ENCODE data around the gene PSME3. TPM values are rescaled to one million over a fixed set of nuclear protein-coding genes. Genes with fewer than 3 reads are reported as not detected.
"Not testable (repeated sequence)": the region's sequence is repeated elsewhere in the genome, so short reads cannot be mapped to it uniquely, and the experiment has no call there.

Gene PSME3
- total RNA-seq, 1 donor from 2014 or later = 136 TPM

DNA sequence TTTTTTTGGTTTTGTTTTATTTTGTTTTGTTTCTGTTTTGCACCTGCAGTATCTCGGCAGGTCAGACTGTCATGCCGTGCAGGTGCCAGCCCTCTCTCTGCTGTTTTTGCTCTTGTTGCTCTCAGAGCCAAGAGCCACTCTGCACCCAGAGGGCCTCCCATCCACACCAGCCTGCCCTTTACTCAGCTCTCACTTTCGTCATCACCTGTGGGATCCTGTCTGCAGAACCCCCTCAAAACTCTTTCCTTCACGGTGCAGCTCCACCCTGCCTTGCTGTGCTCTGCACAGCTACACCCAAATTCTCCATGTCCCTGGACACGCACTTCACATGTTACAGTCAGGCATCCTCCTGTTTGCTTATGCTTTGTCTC is 20.4 kb downstream of the PSME3 start:
- Mint-ChIP-seq H3K4me1 (no peaks in the 10 kb centered on the region), H3K9me3 (no peaks in the 10 kb centered on the region), H3K27me3 (peaks cover 5% of the 10 kb centered on the region), H3K4me3 (no peak overlapping the region), H3K36me3 (ENCODE audit: low read depth) (no peaks in the 10 kb centered on the region), H3K27ac (no peak overlapping the region)
- ChIA-PET POLR2A (no interaction called here), CTCF (no interaction called here)
- DNase-seq (no peak), ATAC-seq (ENCODE audit: low read depth) (no peak)
- TF ChIP-seq, protein P1, sequence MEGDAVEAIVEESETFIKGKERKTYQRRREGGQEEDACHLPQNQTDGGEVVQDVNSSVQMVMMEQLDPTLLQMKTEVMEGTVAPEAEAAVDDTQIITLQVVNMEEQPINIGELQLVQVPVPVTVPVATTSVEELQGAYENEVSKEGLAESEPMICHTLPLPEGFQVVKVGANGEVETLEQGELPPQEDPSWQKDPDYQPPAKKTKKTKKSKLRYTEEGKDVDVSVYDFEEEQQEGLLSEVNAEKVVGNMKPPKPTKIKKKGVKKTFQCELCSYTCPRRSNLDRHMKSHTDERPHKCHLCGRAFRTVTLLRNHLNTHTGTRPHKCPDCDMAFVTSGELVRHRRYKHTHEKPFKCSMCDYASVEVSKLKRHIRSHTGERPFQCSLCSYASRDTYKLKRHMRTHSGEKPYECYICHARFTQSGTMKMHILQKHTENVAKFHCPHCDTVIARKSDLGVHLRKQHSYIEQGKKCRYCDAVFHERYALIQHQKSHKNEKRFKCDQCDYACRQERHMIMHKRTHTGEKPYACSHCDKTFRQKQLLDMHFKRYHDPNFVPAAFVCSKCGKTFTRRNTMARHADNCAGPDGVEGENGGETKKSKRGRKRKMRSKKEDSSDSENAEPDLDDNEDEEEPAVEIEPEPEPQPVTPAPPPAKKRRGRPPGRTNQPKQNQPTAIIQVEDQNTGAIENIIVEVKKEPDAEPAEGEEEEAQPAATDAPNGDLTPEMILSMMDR (IDR thresholded peaks at IDR 0.05) = no peak
- intact Hi-C loops (cut with micrococcal nuclease) = no loop called here

DNA sequence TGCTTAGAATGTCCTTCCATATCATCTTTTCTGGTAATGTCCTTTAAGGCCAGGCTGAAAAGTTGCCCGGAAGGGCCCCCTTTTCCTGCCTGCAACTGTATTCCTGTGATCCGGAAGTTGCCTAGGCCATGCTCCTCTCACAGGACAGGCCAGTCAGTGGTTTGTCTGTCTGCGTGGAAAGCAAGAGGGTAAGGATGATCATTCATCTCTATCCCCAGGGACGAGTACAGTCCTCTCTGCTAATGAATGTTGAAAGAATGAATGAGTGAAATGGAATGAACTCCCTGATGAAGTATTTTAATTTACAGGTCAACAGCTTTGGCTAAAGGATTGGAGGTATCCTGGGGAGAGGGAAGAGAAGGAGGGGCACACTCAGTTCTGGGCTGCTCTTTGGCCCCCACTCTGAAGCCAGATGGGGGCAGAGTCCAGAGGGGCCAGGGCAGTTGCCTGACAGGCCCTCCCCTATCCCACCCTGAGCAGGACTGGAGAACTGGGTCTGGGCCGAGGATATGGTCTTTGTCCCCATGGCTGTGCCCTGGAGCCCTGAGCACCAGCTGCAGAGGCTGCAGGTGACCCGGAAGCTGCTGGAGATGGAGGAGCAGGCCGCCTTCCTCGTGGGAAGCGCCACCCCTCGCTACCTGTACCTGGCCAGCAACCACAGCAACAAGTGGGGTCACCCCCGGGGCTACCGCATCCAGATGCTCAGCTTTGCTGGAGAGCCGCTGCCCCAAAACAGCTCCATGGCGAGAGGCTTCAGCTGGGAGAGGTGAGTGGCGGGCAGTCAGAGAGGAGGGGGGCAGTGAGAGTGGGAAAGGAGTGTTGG is 21.0 kb downstream of the PSME3 start:
- H3K36me3 Mint-ChIP-seq (ENCODE audit: low read depth) = no peaks in the 10 kb centered on the region
- ATAC-seq (ENCODE audit: low read depth) (no peak), DNase-seq (no peak)
- no peaks in the 10 kb centered on the region for H3K9me3 Mint-ChIP-seq
- CTCF ChIA-PET = no interaction called here
- POLR2A ChIA-PET = interaction anchor here (0.7 kb wide), 1 partner anchor 89 kb away, joined by 7 read pairs; no protein-coding TSS in a partner anchor
- H3K4me3 Mint-ChIP-seq = no peak overlapping the region
- H3K4me1 Mint-ChIP-seq = no peaks in the 10 kb centered on the region
- TF ChIP-seq, protein P1 (IDR thresholded peaks at IDR 0.05) = no peak
- H3K27ac Mint-ChIP-seq = no peak overlapping the region
- H3K27me3 Mint-ChIP-seq = peaks cover 5% of the 10 kb centered on the region
- intact Hi-C loops (cut with micrococcal nuclease) = no loop called here

DNA sequence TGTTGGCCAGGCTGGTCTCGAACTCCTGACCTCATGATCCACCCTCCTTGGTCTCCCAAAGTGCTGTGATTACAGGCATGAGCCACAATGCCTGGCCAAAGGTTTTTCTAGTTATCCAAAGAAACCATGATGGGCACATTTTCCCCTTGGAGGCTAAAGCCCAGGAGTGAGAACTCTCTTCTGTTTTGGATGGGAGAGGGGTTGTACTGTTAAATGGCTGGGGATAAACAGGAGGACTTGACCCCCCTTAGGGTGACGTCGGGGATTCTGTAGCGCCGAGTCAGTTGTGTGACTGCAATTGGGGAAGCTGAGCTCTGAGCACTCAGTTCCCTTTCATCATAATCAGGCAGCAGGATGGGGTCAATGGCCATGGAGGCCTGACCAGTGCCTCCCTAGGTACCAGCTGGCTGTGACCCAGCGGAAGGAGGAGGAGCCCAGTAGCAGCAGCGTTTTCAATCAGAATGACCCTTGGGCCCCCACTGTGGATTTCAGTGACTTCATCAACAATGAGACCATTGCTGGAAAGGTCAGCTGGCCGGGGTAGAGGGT is 21.9 kb downstream of the PSME3 start:
- CTCF ChIA-PET = no interaction called here
- intact Hi-C loops (cut with micrococcal nuclease) = no loop called here

DNA sequence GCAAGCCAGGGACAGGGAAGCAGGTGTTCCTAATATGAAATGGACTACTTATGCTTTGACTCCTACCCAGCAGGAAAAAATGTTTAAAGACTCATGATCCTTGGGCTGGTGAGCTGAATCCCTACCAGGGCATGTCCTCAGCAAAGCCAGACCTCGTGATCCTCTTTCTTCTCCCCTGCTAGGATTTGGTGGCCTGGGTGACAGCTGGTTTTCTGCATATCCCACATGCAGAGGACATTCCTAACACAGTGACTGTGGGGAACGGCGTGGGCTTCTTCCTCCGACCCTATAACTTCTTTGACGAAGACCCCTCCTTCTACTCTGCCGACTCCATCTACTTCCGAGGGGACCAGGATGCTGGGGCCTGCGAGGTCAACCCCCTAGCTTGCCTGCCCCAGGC is 22.9 kb downstream of the PSME3 start:
- H3K4me3 Mint-ChIP-seq; POLR2A ChIA-PET; H3K4me1 Mint-ChIP-seq; H3K9me3 Mint-ChIP-seq; ATAC-seq (ENCODE audit: low read depth); H3K27me3 Mint-ChIP-seq; intact Hi-C loops (cut with micrococcal nuclease); H3K36me3 Mint-ChIP-seq (ENCODE audit: low read depth); CTCF ChIA-PET; DNase-seq; H3K27ac Mint-ChIP-seq: not testable (repeated sequence)

More for the DNA sequence above, 21.9 kb downstream of the PSME3 start:
- TF ChIP-seq, protein P1 (IDR thresholded peaks at IDR 0.05) = no peak
- Mint-ChIP-seq H3K27ac (no peak overlapping the region), H3K9me3 (no peaks in the 10 kb centered on the region), H3K4me3 (no peak overlapping the region), H3K36me3 (ENCODE audit: low read depth) (no peaks in the 10 kb centered on the region), H3K4me1 (no peaks in the 10 kb centered on the region), H3K27me3 (peaks cover 5% of the 10 kb centered on the region)
- DNase-seq (no peak), ATAC-seq (ENCODE audit: low read depth) (no peak)
- POLR2A ChIA-PET = interaction anchor here (0.7 kb wide), 1 partner anchor 90 kb away, joined by 7 read pairs; no protein-coding TSS in a partner anchor

DNA sequence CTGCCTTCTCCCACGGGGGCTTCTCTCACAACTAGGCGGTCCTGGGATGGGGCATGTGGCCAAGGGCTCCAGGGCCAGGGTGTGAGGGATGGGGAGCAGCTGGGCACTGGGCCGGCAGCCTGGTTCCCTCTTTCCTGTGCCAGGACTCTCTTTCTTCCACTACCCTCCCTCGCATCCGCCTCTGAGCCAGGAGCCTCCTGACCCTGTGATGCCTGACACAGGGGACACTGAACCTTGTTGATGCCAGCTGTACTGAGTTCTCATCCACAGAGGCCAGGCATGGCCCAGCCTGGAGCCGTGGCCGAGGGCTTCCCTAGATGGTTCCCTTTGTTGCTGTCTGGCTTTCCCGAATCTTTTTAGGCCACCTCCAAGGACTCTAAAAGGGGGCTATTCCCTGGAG is 23.3 kb downstream of the PSME3 start:
- H3K4me1 Mint-ChIP-seq; H3K4me3 Mint-ChIP-seq; H3K27me3 Mint-ChIP-seq; H3K27ac Mint-ChIP-seq; CTCF ChIA-PET; H3K9me3 Mint-ChIP-seq; ATAC-seq (ENCODE audit: low read depth); intact Hi-C loops (cut with micrococcal nuclease); H3K36me3 Mint-ChIP-seq (ENCODE audit: low read depth); DNase-seq; POLR2A ChIA-PET: not testable (repeated sequence)

- TF ChIP-seq, protein P1 (IDR thresholded peaks at IDR 0.05) = no peak
- H3K36me3 Mint-ChIP-seq (ENCODE audit: low read depth) = no peaks in the 10 kb centered on the region
- intact Hi-C loops (cut with micrococcal nuclease) = no loop called here
- H3K4me1 Mint-ChIP-seq = no peaks in the 10 kb centered on the region
- no peaks in the 10 kb centered on the region for H3K9me3 Mint-ChIP-seq
- ChIA-PET CTCF (no interaction called here), POLR2A (interaction anchor here (0.6 kb wide), 1 partner anchor 164 kb away, joined by 4 read pairs; no protein-coding TSS in a partner anchor)
- H3K27me3 Mint-ChIP-seq = peaks cover 5% of the 10 kb centered on the region
- H3K27ac Mint-ChIP-seq = no peak overlapping the region
- ATAC-seq (ENCODE audit: low read depth) (no peak), DNase-seq (no peak)
- no peak overlapping the region for H3K4me3 Mint-ChIP-seq
Measured at GRCh38 chr17:42857389-42857788, 24.2 kb downstream of the PSME3 start.
